Inferior parietal cortex (tissue), 1 donor: ENCODE results near the gene CMKLR1.

Experiments used
- DNase-seq: peaks from one replicate; pipeline ENCODE4 v3.0.0-alpha.2; 2016; ENCODE audit errors: extremely low spot score

CMKLR1 gene

DNA sequence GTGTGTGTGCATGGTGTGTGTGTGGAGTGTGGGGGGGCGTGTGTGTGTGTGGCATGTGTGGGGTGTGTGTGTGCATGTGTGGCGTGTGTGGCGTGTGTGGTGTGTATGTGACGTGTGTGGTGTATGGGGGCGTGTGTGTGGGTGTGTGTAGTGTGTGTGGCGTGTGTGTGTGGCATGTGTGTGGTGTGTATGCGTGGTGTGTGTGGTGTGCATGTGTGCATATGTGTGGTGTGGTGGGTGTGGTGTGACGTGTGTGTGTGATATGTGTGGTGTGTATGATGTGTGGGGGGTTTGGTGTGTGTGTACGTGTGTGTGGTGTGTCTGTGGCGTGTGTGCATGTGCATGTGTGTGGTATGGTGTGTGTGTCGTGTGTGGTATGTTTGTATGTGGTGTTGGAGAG is 24.1 kb upstream of the CMKLR1 start:
- DNase-seq, result no peak

DNA sequence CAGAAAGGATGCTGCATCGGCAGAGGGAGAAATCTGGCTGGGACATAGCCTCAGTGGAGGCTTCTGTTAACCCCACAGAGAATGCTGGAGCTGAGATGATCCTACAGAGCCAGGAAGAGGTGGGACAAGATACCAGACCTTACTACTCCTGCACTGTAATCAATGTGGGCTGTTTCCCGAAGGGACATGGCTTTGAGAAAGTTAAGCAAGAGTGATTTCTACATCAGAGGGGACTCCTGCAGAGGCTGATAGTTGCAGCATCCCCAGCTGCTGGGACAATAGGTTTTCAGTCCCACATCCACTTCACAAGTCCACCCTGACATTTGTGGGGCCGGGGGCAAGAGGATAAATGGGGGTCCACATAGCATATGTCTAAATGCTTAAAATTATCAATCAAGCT is 22.5 kb upstream of the CMKLR1 start:
- DNase-seq, result no peak

DNA sequence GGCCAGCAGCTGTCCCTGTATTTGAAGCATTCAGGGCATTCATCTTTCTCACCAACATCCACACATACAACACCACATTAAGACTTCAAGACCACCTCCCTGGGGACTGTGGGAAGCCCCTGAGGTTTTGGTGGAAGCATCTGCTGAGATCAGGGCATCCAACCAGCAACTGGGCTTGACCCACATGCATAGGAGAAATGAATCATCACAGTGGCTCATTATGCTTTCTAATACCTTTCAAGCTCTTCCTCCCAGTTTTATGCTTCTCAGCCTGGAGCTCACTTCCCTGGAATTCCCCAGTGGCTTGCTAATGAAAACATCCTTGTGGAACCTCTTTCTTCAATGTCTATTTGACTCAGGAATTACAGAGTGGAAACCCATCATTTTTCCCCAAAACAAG is 21.4 kb upstream of the CMKLR1 start:
- no peak for DNase-seq

DNA sequence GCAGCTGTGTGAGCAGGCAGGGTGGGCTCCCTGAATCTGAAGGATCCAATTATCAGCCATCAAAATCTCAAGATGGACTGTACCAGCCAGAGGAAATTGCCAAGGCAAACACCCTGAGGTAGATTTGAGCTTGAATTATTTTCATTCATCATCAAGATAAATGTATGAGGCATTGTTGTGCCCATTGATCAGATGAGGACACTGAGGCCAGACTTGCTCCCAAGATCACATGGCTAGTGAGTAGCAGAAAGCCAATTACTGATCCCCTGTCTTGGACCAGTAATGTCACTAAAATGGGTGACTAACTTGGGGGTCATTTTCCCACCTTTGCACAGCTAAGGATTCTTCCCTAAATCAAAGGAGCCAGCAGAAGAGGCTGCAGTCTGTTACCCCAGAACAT is 20.9 kb upstream of the CMKLR1 start:
- DNase-seq, result no peak

DNA sequence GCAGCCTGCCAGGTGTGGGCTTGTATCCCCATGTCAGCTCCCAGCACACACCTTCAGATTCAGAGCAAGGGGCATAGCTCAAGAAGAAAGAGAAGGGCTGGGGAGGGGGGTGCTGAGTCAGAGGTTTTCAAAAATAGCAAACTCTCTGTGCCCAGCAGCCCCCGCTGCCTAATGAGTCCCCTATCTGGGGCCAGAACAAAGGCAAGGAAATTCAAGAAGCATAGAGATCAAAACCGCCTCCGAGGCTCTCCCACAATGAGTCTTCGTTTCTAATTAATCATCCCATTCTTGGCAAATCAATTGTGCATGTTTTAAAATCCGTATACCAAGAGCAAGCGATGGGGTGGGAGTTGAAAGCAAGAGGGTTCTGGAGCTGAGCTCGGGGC is 19.5 kb upstream of the CMKLR1 start:
- no peak for DNase-seq

DNA sequence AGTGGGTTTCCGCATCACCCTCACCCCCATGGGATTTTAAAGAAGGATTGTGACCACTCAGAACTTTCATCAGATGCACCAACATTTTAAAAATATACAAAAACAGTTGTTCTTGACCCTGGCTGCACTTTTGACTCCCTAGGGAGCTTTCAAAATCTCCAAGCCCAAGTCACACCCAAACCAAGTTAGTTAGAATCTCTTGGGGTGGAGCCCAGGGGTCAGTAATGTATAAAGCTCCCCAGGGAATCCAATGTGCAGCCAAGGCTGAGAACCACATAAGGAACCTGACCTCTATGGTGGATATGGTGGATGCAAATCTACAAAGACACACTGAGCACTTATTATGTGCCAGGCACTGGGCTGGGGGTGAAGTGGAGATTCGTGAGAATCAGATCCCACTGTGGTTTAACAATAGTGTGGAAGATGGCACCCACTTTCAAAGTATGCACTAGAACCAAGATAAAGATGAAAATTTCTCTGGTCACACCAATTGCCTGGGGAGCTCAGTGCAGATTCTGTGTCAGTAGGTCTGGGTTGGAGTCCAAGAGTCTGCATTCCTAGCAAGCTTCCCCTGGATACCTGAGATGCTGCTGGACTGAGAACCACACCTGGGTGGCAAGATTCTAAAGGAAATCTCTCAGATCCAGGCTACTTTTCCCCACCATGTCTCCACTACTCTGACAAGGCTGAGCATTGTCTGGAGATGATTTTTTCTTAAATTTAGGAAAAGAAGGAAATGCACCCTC is 18.9 kb upstream of the CMKLR1 start:
- no peak for DNase-seq

DNA sequence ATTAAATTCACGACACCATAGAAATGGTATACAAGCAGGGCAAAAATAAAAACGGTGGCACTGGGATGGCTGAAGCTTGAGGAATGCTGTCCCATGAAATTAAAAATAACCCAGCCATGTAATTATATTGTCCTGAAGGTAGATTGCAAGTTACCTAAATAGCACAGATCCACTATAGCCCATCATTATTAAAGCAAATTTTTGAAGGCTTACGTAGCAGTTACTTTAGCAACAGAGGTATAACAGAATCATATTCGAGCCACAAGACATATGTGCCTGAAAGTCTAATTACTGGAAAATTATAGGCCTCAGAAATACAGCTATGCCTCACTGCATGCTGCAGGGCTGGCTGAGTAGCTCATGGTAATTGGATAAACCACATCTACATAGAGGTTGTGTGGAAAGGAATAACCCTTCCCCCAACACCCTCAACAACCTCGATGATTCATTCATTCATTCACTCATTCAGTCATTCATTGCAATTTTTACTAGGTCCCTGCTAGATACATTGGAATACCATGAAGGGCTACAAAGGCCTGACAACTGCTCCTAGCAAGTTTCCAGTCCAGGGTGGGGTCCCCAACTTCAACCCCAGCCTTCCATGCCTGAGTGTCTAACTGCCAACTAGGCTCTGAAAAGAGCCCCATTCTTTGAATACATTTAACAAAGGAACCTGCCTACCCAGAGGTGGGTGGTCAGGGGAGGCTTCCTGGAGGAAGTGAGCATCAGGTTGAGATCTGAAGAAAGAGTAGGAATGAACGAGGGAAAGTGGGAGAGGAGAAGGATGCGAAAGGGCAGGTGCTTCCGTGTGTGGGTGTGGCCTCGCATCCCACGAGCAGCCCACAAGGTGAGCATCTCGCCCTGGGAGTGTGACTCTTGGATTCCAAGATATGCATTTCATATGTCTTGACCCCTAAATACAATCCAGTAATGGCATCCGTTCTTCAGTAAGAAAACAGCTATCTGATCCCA is 18.0 kb upstream of the CMKLR1 start:
- no peak for DNase-seq

DNA sequence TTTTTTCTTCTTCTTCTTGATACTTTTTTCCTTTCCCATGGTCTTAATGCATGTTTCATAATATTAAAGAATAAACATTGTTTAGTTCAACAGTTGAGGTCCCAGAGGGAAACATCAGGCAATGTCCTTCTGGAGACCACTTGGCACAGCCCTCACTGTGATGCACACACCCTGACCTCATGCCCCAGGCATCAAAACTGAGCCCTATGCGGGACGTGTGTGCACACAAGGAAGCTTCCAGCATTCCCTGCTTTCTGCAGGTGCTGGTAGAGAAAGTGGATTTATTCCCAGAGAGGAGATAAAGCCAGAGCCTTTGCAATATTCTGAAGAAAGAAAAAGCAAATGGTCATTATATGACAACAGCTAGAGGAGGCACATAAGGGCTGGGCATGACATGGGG is 16.0 kb upstream of the CMKLR1 start:
- no peak for DNase-seq

DNA sequence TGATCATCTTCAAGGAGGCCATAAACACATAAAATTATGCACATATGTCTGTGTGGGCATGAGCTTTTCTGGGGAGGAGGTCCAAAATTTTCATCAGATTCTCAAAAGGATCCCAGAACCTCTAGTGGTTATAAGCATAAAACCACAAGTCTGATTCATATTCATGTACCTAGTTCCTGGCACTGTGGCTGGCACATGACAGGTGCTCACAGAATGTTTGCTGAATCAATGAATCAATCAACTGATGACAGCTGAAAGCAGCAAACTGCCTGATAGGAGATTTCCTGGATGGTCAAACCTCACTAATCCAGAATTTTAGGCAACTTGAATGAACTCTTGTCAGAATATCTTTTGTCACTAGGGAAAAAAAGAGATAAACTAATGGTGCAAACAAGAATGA is 13.5 kb upstream of the CMKLR1 start:
- no peak for DNase-seq

DNA sequence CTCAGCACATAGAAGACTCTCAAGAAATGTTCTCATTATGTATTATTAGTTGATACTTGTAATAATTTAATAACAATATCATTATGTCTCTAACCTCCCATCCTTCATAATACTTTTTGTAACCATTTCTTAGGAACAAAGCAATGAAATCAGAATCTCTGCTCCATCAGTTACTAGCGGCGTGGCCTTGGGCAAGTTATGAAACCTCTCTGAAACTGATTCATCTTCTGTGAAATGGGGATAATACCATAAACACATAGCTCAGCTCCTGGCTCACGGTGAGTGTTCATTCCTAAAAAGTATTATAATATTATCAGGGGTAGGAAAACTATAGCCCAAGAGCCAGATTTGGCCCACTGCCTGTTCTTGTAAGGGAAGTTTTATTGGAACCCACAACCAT is 11.4 kb upstream of the CMKLR1 start:
- no peak for DNase-seq

DNA sequence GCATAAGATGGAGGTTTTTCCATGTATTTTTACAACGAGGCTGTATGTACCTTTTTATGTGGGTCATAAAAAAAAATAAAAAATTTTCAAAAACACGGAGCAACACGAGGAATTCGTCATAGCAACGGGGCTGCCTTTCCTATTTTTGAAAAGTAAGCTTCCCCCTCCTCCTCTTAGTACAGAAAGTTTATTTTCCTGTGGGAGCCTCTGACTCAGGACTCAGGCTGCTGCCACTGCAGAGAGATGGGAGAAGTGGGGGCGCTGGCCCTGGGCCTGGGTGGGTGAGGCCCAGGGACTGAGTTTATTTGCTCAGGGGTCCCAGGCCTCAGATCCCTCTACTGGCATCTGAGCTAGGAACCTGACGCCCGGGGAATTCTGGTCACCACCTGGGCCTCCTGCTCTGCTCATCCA is 10.2 kb upstream of the CMKLR1 start:
- DNase-seq, result peak; percentile 52

DNA sequence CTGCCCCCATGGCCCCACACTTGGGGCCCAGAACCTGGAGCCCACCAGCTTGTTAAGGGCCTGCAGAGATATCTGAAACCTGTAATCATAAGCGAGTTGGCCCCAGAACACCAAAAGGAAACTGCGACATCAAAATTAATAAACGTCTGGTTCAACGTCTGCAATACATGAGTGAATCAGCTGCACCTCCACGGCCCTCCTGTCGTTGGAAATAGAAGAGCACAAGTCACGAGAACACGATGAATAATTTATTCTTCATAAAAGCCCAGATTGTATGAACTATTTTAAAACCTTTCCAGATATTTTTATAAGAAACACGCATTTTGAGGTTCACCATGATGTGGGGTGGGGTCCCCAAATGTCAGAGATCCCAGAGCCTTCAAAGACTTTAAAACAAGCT is 9.7 kb upstream of the CMKLR1 start:
- DNase-seq, result no peak

DNA sequence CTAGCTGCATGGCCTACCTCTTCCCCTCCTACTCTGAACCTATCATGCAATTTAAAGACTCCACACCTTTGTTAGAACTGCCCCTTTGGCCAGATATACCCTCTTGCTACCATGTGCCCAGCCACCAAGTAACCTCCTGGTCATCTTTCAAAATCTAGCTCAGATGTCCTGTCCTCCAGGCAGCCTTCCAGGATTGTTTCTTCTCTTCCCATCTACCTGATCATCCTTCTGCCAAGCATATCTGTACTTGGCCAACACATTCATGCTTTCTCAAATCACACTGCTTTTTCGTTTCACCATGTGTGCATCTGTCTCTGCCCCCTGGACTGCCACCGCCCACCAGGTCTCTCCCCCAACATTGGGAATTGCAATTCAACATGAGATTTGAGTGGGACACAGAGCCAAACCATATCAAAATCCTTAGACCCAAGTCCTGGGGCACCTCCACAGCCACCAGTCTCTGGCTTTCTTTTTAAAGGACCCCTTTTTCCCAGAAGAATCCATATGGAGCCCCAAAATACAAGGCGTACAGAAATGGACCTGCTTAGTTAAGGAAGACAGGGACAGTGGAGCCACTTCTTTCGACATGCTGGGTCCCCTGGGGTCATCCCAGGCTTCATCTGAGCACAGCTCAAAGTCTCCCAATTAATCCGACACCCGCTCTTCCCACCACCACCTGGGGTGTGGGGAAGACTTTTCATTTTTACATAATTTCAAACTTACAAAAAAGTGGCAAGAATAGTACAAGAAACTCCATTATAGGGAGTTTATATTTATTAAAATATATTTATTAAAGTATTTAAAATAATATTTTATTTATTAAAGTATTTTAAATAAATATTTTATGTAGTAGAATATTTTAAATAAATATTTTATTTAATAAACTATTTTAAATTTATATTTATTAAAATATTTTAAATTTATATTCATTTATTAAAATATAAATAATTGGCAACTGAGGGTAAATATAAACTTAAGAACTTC is 7.9 kb upstream of the CMKLR1 start:
- DNase-seq, result no peak

DNA sequence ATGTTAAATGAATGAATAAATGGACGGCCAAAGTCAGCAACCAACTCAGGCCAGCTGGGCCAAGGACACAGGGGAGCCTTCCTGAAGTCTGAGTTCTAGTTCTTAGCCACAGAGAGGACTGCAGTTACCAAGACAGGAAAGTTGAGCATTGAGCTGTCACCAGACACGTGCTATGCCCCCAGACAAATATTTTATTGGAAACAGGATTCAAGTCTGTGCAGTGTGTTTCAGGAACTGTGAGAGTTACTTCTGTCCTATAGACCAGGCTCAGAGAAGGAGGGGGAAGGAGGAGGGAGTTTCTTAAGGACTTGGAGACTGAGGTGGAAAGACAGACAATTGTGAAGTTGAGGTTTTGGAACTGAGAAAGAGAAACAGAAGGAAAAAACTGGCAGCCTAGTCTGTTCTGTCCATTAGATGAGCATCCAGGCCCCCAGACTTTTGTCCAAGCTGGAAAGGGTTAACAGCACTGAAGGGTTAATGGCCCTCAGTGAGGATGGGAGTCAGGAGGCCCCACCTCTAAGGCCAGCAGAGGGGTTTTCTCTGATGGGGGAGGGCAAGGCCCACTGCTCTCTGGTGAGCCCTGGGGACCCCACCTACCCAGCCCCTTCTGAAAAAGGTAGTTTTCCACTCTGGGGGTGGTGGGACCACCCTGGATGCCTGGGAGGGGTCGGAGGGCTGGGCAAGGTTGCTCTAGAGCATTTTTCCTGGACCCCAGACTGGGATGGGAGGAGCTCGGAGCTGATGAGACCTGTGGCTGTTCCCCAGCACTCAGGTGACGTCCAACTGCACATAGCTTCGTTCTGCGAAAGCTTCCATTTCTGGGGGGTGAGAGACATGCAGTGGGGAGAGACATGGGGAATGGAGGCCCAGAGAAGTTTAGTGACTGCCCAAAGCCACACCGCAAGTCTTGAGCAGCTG is 6.9 kb upstream of the CMKLR1 start:
- no peak for DNase-seq

DNA sequence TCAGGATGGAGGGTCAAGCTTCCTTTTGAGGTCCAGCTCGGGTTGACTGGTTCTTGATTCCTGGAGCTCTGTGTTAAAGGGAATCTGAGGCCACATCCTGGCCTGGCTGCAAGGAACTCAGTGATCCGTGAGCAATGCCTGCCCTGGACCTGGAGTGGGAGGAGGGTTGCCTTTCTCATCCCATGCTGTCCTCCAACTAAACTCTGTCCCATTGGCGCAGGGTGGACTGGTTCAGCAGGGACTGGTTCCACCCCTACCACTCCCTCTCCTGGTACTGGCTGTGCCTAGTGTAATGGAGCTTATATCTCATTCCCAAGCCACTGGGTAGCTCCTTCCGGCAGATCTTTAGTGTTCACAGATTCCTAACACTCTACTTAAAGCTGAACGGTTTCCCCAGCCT is 3.9 kb upstream of the CMKLR1 start:
- DNase-seq, result no peak

DNA sequence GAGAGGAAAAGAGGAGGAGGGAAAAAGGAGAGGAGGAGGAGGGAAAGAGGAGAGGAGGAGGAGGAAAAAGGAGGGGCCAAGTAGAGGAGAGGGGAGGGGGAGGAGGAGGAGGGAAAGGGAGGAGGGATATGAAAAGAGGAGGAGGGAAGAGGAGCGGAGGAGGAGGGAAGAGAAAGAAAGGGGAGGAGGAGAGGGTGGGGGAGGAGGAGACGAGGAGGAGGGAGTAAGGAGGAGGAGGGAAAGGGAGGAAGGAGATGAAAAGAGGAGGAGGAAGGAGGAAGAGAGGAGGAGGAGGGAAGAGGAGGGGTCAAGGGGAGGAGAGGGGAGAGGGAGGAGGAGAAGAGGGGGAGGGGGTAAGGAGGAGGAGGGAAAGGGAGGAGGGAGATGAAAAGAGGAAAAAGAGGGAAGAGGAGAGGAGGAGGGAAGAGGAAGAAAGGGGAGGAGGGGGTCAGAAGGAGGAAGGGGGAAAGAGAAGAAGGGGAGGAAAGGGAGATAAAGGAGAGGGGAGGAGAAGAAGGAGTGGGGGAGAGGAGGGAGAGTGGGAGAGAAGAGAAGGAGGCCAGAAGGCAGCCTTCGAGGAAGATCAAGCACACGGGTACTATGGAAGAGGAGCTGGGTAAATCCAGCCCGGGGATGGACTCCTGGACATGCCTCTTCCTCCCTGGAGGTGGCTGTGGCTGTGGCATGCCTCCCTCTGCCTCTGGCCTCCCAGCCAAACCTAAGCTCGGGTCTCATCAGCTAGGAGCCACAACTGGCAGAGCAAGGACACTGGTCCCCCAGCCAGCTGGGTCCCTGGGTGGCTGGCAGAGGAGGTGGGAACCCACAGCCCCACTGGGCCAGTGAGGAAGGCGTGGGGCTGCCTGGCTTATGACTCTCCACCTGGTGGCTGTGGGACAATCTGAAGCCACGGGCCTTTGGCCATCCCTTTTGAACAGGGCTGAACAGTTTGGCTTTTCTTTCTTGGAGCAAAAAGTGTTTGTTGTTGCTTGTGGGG is 3.0 kb upstream of the CMKLR1 start:
- no peak for DNase-seq

DNA sequence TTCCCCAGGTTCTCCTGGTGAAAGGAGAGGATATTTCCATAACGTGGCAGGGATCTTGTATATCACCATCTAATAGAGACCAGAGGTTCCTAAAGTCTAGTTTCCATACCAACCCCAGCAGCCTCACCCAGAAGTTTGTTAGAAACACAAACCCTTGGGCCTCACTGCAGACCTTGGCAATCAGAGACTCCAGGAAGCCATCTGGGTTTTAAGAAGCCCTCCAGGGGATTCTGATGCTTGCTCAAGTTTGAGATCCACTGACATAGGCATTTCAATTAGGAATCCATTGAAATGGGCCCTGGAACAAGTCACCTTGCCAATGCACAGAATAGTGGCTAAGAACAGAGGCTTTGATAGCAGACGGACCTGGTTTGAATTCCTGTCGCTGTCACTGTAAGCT is 2.2 kb upstream of the CMKLR1 start:
- DNase-seq, result no peak

DNA sequence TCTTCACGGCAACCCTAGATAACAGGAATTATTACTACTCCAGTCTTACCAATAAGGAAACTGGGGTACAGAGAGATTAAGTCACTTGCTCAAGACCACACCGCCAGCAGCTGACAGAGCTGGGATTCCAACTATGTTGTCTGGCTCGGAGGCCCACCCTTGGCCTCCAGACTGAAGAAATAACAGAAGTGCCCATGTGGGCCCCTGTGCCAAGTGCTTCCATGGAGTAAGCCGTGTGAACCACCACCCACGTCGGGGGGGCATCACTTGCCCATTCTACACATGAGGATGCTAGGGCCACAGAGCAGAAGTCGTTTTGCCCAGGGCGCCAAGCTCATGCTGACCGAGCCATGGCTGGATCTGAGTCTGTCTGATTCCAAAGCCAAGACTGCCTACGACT is 926 bp upstream of the CMKLR1 start:
- DNase-seq, result no peak
